Thymus (tissue), 11 donors: ENCODE data around the gene ADSS1. TPM values are rescaled to one million over a fixed set of nuclear protein-coding genes. Genes with fewer than 3 reads are reported as not detected.

ENCODE experiments used
- DNase-seq, 9 donors: peaks; one replicate each; pipeline ENCODE4 v3.0.0-alpha.2; 2013; ENCODE audit warnings: low spot score in 9 of 9, low read depth in 6 of 9, missing footprints in 1 of 9
- H3K27ac ChIP-seq, 2 donors: one replicate each; pipeline ENCODE4 v1.5.1; 2013; ENCODE audit warnings: control low read depth in 1 of 2, low read depth in 1 of 2, low read length in 1 of 2, mild to moderate bottlenecking in 1 of 2, moderate library complexity in 1 of 2
- H3K27me3 ChIP-seq, 2 donors: one replicate each; pipeline ENCODE4 v1.5.1; 2013; ENCODE audit warnings: low read length in 1 of 2; ENCODE audit not compliant: control insufficient read depth in 2 of 2, insufficient read depth in 1 of 2
- H3K36me3 ChIP-seq, 2 donors: one replicate each; pipeline ENCODE4 v1.5.1; 2013; ENCODE audit warnings: low read length in 1 of 2, mild to moderate bottlenecking in 1 of 2, moderate library complexity in 1 of 2; ENCODE audit not compliant: control insufficient read depth in 2 of 2, insufficient read depth in 2 of 2
- H3K4me1 ChIP-seq, 2 donors: one replicate each; pipeline ENCODE4 v1.5.1; 2013; ENCODE audit warnings: low read length in 2 of 2; ENCODE audit not compliant: control insufficient read depth in 2 of 2, insufficient read depth in 2 of 2
- H3K4me3 ChIP-seq, 2 donors: one replicate each; pipeline ENCODE4 v1.5.1; 2013; ENCODE audit warnings: low read length in 2 of 2, control low read depth in 1 of 2, mild to moderate bottlenecking in 1 of 2
- H3K9me3 ChIP-seq, 2 donors: one replicate each; pipeline ENCODE4 v1.5.1; 2013; ENCODE audit warnings: low read length in 1 of 2, mild to moderate bottlenecking in 1 of 2; ENCODE audit not compliant: control insufficient read depth in 2 of 2, insufficient read depth in 1 of 2
- WGBS: extraction: QIAGEN DNeasy Blood & Tissue Kit; methylation state at CpG from one replicate; pipeline ENCODE4 v1.1.7; 2013; 5-methylcytosine and 5-hydroxymethylcytosine counted together
- polyA plus RNA-seq: library from polyadenylated mRNA; stranded (reverse); fragments of 200-250 nt; gene quantifications from one replicate; pipeline ENCODE4 v1.2.3, GENCODE V29; 2013
- total RNA-seq: library from RNA; stranded (reverse); fragments of 120-200 nt; gene quantifications from one replicate; pipeline ENCODE4 v1.2.4, GENCODE V29; 2013
- donor health status: healthy.

Gene ADSS1
- total and polyA plus RNA-seq, 2 donors = 2.5 to 4.0 TPM

DNA sequence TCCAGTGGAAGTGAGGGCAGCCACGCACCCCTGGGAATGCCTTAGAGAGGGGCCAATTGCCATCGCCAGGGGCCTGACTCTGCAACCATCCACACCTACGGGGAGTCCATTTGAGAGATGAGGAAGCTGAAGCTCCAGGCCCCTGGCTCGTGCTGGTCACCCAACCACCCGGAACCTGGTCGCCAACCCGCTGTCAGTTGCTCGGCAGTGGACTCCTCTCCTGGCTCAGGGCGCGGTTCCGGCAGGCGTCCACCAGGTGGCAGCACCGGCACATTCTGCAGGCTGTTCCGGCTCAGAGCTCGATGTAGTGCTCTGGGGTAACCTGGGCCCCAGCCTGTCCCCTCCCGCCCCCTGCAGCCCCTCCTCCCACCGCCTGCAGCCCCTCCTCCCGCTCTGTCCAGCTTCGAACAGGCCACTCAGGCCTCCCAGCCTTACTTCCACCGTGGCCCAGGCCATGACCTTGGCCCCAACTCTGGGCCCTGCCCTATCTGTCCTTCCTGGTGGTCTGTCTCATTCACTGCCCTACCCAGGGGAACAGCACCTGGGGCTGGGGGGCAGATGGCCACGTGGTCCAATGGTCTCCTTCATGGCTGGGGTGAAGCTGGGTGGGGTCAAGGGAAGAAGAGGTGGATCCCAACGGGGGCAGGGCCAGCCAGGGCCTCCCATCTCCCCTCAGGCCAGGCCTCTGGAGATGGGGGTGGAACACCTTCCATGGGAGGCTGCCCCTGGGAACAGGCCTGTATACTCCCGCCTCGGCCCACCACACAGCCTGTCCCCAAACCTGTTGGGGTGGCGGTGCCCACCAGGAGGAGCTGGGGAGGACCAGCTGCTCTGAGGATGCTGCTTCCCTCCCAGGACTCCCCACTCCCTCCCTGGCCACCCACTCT lies 44.7 kb downstream of the ADSS1 start:
- H3K4me3 ChIP-seq = no peak overlapping the region
- peak in 8 of 9 donors; percentile 61 to 90 (median 76) for DNase-seq
- no peak overlapping the region for H3K27ac ChIP-seq
- peaks cover 0 to 15% of the 10 kb centered on the region in 2 donors for H3K4me1 ChIP-seq
- H3K27me3 ChIP-seq = no peaks in the 10 kb centered on the region
- 24% methylated on average over 25 of the region's 25 CpGs for WGBS
- peaks cover 5 to 16% of the 10 kb centered on the region in 2 donors for H3K9me3 ChIP-seq
- peaks cover 43 to 53% of the 10 kb centered on the region in 2 donors for H3K36me3 ChIP-seq

DNA sequence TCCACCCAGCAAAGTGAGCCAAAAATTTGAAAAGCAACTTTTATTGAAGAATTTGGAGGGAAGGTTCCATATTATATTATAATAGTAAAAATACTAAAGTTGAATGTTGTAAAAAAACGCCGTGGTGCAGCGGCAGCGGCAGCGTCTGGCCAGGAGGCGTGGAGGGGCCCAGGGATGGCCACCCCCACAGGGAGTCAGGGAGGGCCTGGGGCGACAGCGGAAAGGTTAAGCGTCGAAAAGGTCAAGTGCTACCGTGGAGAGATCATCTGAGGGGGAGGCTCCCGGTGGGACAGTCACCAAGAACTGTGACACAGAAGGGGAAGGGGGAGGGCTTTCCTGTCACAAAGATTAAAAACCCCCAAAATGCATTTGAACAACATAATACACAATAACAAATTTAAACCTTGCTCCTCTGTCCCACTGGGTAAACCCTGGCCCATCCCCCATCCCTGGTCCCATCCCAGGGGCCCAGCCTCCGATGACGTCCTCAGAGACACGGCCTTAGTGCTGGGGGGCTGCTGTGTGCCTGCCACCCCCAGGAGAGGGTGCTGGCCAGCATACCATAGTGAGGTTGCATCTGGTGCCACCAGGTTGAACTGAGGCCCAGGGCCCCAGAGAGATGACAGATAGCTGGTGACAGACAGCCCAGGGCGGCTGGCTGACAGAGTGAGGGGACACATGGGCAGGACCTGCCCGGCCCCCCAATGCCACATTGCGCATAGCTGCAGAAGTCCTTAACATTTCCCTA lies 45.5 kb downstream of the ADSS1 start:
- H3K27ac ChIP-seq = no peak overlapping the region
- H3K4me3 ChIP-seq = no peak overlapping the region
- H3K36me3 ChIP-seq = peaks cover 50 to 53% of the 10 kb centered on the region in 2 donors
- H3K4me1 ChIP-seq = peaks cover 0 to 15% of the 10 kb centered on the region in 2 donors
- 96% methylated on average over 18 of the region's 18 CpGs for WGBS
- peaks cover 5 to 16% of the 10 kb centered on the region in 2 donors for H3K9me3 ChIP-seq
- no peaks in the 10 kb centered on the region for H3K27me3 ChIP-seq
- no peak for DNase-seq

DNA sequence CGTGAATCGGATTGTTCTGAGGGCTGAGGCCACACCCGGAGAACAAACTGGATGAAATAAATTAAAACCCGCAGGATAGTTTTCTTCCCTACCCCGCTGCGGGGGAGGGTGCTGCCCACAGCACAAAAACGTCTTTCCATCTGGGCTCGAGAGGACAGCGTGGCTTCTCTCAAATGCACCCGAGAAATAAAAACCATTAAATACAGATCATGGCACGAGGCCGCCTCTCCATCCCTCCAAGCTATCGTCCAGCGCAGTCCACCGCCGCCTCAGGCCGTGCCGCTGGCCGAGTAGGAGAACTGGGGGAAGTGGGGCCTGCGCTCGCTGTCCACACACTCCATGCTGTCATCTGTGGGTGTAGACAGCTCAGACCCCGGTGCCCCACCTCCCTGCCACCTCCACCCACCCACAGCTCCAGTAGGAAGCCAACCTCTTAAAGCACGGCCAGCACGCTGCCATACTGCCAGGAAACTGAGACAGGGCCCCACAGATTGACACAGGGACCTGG lies 46.1 kb downstream of the ADSS1 start:
- Histone ChIP-seq H3K36me3 (peaks cover 55 to 56% of the 10 kb centered on the region in 2 donors), H3K4me1 (peaks cover 0 to 15% of the 10 kb centered on the region in 2 donors), H3K27me3 (no peaks in the 10 kb centered on the region), H3K9me3 (peaks cover 5 to 16% of the 10 kb centered on the region in 2 donors), H3K4me3 (no peak overlapping the region), H3K27ac (no peak overlapping the region)
- WGBS = 98% methylated on average over 24 of the region's 24 CpGs
- DNase-seq = no peak

DNA sequence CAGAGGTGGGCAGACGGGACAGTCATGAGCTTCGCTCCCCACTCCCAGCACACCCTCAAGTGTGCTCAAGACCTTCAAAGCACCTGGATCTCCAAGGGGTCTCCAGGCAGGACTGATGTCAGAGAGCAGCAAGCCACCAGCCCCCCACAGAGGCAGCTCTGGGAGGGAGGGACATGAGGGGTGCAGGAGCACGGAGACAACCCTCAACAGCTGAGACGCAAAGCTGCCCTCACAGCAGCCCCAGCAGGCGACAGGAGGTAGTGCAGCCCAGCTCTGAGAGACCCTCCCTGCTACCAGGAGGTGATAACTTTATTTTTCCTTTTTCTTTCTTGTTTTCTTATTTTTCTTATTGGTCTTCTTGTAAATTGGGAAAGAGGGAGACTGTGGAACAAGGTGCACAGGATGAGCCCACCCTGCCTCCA lies 46.8 kb downstream of the ADSS1 start:
- Histone ChIP-seq H3K4me3 (no peak overlapping the region), H3K36me3 (peaks cover 57 to 61% of the 10 kb centered on the region in 2 donors), H3K9me3 (peaks cover 5 to 16% of the 10 kb centered on the region in 2 donors), H3K4me1 (peaks cover 0 to 15% of the 10 kb centered on the region in 2 donors), H3K27ac (no peak overlapping the region), H3K27me3 (no peaks in the 10 kb centered on the region)
- WGBS = 97% methylated on average over 5 of the region's 5 CpGs
- no peak for DNase-seq

DNA sequence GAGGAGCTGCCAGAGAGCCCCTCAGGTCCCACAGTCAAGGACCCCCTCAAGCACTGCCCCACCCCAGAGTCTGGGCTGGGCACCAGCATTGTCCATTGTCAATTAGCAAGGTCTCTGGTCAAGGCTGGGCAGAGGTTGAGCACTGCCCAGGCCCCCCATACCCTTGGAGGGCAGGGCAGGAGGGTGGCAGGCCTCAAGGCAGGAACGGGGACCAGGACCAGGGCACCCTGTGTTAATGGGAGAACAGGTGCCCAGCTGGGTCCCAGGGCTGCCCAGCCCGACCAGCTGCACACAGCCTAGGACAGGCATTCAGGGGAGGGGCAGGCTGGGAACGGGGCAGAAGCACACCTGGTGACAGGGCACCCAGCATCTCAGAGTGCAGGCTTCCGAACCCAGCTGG lies 47.3 kb downstream of the ADSS1 start:
- DNase-seq = no peak
- Histone ChIP-seq H3K4me3 (no peak overlapping the region), H3K27ac (no peak overlapping the region), H3K27me3 (no peaks in the 10 kb centered on the region), H3K36me3 (peaks cover 62% of the 10 kb centered on the region in 2 donors), H3K9me3 (peaks cover 5 to 16% of the 10 kb centered on the region in 2 donors), H3K4me1 (peaks cover 0 to 15% of the 10 kb centered on the region in 2 donors)
- 98% methylated on average over 4 of the region's 4 CpGs for WGBS

DNA sequence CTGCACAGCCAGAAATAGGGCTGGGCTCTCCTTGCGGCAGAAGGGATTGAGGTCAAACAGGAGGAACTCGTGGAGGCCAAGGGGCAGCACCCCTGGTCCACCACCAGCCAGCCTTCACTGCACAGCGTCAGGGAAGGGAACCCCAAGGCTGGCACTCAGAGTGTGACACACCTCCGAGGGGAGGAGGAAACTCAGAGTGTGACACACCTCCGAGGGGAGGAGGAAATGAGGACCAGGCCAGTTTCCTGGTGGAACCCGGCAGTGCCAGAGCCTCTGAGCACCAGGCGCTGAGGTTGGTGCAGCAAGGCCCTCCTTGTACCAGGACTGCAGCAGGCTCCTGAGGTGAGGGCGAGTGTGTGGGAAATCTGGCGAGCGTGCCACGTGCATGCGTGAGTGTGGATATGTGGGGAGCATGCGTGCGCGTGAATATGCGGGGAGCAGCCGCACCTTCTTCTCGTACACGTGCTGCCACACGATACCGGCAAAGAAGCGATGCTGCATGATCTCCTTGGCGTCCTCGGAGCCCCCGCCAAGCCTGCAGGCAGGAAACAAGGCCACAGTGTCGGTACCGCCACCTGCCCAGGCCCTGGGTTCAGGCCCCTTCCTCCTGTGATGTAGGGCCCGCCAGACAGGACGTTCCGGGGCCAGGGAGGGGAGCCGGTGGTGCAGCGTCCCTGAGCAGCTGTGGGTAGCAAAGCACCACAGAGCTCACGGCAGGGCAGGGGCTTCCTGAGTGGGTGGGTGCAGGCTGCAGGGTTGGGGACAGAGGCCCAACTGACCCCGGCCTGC lies 48.1 kb downstream of the ADSS1 start:
- H3K9me3 ChIP-seq = peaks cover 5 to 21% of the 10 kb centered on the region in 2 donors
- H3K4me1 ChIP-seq = peaks cover 0 to 14% of the 10 kb centered on the region in 2 donors
- 93% methylated on average over 34 of the region's 34 CpGs for WGBS
- H3K27me3 ChIP-seq = no peaks in the 10 kb centered on the region
- no peak for DNase-seq
- no peak overlapping the region for H3K27ac ChIP-seq
- no peak overlapping the region for H3K4me3 ChIP-seq
- H3K36me3 ChIP-seq = peaks cover 67 to 70% of the 10 kb centered on the region in 2 donors

DNA sequence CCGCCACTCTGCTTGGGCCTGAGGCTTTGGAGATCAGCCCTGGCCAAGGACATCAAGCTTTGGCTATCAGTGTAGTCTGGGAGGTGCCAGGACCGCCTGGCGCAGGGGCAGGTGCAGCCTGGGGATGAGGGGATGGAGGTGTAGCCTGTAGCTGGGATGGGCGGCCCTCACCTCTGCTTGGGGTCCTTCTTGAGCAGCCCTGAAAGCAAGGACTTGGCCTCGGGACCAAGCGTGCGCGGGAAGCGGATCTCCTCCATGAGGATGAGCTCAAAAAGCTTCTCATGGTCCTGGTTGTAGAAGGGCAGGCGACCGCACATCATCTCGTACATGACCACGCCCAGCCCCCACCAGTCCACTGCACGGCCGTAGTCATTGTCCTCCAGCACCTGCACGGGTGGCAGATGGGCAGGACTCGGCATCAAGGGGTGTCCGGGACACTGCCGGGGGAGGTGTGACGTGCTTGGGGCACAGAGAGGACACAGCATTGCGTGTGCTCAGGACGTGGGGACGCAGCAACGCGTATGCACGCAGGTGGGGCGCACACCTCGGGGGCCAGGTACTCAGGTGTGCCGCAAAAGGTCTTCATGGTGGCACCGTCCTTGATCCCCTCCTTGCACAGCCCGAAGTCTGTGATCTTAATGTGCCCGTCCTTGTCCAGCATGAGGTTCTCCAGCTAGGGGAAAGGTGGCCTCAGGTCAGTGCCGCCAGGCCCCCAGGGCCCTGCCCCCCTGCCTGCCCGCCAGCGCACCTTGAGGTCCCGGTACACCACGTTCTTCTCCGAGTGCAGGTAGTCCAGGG lies 48.9 kb downstream of the ADSS1 start:
- no peaks in the 10 kb centered on the region for H3K27me3 ChIP-seq
- H3K36me3 ChIP-seq = peaks cover 63 to 75% of the 10 kb centered on the region in 2 donors
- H3K27ac ChIP-seq = no peak overlapping the region
- WGBS = 98% methylated on average over 38 of the region's 38 CpGs
- H3K4me3 ChIP-seq = no peak overlapping the region
- DNase-seq = no peak
- H3K9me3 ChIP-seq = peaks cover 5 to 28% of the 10 kb centered on the region in 2 donors
- peaks cover 0 to 7% of the 10 kb centered on the region in 2 donors for H3K4me1 ChIP-seq
